Astrocyte (in vitro differentiated cells and primary cell): ENCODE results near the gene CWC22.

ENCODE experiments used
- EZH2 ChIP-seq: IDR thresholded peaks from 2 replicates; pipeline ENCODE4 v1.6.1; 2012; ENCODE audit warnings: mild to moderate bottlenecking, low read length, inconsistent platforms; ENCODE audit not compliant: insufficient read depth
- TF ChIP-seq, protein P1 (sequence below): IDR thresholded peaks from 2 replicates; pipeline ENCODE4 v1.5.1; 2011; ENCODE audit warnings: low read depth, mild to moderate bottlenecking, inconsistent platforms, low read length, moderate library complexity; ENCODE audit not compliant: insufficient read depth

DNA sequence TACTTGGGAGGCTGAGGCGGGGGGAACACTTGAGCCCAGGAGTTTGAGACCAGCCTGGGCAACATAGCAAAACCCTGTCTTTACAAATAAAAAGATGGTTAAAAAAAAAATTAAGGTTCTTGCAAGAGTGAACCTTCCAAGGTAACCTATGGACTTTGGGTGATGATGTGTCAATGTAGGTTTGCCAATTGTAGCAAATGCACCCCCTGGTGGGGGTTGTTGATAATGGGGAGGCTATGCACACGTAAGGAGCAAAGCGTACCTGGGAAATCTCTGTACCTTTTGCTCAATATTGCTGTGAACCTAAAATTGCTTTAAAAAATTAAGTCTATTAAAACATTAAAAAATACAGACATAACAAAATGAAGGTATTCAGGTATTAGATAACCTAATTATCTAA lies 70.4 kb downstream of the CWC22 start:
- TF ChIP-seq, protein P1, sequence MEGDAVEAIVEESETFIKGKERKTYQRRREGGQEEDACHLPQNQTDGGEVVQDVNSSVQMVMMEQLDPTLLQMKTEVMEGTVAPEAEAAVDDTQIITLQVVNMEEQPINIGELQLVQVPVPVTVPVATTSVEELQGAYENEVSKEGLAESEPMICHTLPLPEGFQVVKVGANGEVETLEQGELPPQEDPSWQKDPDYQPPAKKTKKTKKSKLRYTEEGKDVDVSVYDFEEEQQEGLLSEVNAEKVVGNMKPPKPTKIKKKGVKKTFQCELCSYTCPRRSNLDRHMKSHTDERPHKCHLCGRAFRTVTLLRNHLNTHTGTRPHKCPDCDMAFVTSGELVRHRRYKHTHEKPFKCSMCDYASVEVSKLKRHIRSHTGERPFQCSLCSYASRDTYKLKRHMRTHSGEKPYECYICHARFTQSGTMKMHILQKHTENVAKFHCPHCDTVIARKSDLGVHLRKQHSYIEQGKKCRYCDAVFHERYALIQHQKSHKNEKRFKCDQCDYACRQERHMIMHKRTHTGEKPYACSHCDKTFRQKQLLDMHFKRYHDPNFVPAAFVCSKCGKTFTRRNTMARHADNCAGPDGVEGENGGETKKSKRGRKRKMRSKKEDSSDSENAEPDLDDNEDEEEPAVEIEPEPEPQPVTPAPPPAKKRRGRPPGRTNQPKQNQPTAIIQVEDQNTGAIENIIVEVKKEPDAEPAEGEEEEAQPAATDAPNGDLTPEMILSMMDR: peak; percentile 20
- TF ChIP-seq EZH2: no peak
